Activated naive CD8-positive, alpha-beta T cell (primary cell): ENCODE results near the gene MAPK4.

Experiments used
- H3K27ac Mint-ChIP-seq: one replicate; pipeline ENCODE4 v1.8.0; 2021; ENCODE audit warnings: mixed read lengths
- H3K27me3 Mint-ChIP-seq: one replicate; pipeline ENCODE4 v1.8.0; 2021; ENCODE audit warnings: mixed read lengths
- H3K36me3 Mint-ChIP-seq: one replicate; pipeline ENCODE4 v1.8.0; 2021; ENCODE audit warnings: mixed read lengths
- H3K4me1 Mint-ChIP-seq: one replicate; pipeline ENCODE4 v1.8.0; 2021; ENCODE audit warnings: low read depth, mixed read lengths
- H3K4me3 Mint-ChIP-seq: one replicate; pipeline ENCODE4 v1.8.0; 2021; ENCODE audit warnings: mild to moderate bottlenecking, mixed read lengths
- H3K9me3 Mint-ChIP-seq: one replicate; pipeline ENCODE4 v1.8.0; 2021; ENCODE audit warnings: low read depth, mixed read lengths

MAPK4 gene

DNA sequence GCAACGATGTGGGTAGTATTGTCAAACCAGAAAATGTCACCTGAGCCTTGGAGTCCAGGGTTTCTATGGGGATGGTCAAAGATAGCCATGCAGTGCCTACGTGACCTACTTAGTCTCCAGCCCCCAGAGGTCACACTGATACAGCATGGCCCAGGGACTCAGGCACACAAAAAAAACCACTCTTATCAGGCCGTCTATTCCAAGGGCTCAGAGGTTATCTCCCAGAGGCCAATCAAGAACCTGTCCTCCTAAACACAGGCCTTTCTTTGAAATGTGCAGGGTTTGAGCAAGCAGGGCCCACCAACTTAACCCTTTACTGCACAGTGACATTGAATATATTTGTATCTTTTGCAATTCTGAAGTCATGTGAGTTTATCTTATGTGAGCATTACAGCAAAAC is 177.2 kb downstream of the MAPK4 start:
- Mint-ChIP-seq H3K4me1 (no peaks in the 10 kb centered on the region), H3K4me3 (no peak overlapping the region), H3K27ac (no peak overlapping the region), H3K9me3 (no peaks in the 10 kb centered on the region), H3K36me3 (no peaks in the 10 kb centered on the region), H3K27me3 (peaks cover 2% of the 10 kb centered on the region)

DNA sequence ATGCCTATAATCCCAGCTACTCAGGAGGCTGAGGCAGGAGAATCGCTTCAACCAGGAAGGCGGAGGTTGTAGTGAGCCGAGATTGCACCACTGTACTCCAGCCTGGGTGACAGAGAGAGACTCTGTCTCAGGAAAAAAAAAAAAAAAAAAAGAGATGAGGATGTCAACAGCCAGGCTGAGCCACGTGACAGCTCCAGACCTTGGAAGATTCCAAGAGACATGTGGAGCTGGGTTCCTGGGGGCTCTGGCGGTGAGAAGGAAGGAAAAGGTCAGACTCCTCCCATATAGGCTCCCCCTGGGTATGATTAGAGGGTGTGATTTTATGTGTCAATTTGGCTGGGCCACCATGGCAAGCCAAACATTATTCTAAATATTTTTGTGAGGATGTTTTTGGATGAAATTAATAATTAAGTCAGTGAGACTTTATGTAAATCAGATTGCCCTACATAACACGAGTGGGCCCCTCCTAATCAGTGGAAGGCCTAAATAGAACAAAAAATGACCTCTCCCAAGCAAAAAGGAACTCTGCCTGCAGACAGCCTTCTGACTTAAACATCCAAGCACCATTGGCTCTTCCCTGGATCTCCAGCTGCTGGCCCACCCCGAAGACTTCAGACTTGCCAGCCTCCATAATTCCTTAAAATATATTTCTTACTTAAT is 178.3 kb downstream of the MAPK4 start:
- no peak overlapping the region for H3K4me3 Mint-ChIP-seq
- peaks cover 2% of the 10 kb centered on the region for H3K27me3 Mint-ChIP-seq
- H3K4me1 Mint-ChIP-seq: no peaks in the 10 kb centered on the region

DNA sequence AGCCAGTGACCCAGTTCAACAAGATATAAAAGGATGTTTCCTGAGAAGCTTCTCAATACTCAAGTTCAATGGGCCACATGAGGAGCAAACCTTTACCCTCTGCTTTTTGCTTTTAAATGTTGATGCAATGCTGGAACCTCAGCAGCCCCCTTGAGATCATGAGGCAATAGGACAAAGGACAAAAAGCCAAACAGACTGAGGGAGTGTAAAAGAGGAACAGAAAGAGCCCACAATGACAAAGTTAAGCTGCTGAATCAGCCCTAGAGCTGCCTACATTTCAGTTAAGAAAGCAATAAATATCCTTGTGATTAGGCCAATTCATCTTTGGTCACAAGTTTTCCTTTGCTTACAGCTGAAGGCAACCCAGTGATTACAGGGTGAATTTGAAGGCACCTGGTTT is 183.1 kb downstream of the MAPK4 start:
- H3K36me3 Mint-ChIP-seq: no peaks in the 10 kb centered on the region
- peaks cover 3% of the 10 kb centered on the region for H3K27me3 Mint-ChIP-seq
- no peak overlapping the region for H3K27ac Mint-ChIP-seq

More for the DNA sequence above, 178.3 kb downstream of the MAPK4 start:
- no peaks in the 10 kb centered on the region for H3K9me3 Mint-ChIP-seq
- no peak overlapping the region for H3K27ac Mint-ChIP-seq
- H3K36me3 Mint-ChIP-seq: no peaks in the 10 kb centered on the region

DNA sequence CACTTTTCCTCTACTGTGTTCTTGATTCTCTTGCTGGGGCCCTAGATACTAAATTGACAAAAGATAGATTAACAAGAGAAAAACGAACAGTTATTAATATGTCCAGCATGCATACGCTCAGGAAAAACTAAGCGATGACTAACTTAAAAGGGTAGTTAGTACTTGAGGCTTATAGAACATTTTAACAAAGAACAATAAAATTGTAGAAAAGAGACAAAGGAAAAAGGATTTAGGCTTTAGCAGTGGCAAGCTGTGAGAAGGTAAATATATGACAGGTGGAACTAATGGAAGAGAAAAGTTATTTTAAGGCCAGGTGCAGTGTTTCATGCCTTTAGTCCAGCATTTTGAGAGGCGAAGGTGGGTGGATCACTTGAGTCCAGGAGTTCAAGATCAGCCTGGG is 184.4 kb downstream of the MAPK4 start:
- Mint-ChIP-seq H3K4me1 (no peaks in the 10 kb centered on the region), H3K27ac (no peak overlapping the region), H3K36me3 (no peaks in the 10 kb centered on the region), H3K4me3 (no peak overlapping the region), H3K9me3 (no peaks in the 10 kb centered on the region), H3K27me3 (peaks cover 3% of the 10 kb centered on the region)

More for the DNA sequence above, 183.1 kb downstream of the MAPK4 start:
- no peaks in the 10 kb centered on the region for H3K4me1 Mint-ChIP-seq
- H3K4me3 Mint-ChIP-seq: no peak overlapping the region
- no peaks in the 10 kb centered on the region for H3K9me3 Mint-ChIP-seq

DNA sequence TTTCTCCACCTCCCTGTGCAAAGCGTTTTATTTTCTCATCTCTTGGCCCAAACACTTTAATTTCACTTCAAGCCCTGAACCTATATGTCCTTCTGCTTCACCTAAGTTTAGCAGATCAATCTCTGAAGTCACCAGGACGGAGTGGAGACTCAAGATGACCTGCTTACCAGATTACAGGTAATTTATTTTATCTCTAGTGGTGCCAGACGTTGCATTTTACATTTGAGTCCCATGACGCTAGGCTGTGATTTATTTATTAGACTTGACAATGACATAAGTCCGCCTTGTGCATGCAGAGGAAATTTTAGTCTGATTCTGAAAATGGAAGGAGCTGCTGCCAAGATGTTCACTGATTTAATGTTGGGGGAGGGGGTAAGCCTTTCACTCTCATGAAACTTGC is 186.1 kb downstream of the MAPK4 start:
- H3K27ac Mint-ChIP-seq: no peak overlapping the region
- H3K27me3 Mint-ChIP-seq: peaks cover 9% of the 10 kb centered on the region
- H3K36me3 Mint-ChIP-seq: no peaks in the 10 kb centered on the region
- H3K4me3 Mint-ChIP-seq: no peak overlapping the region
- H3K9me3 Mint-ChIP-seq: no peaks in the 10 kb centered on the region
- no peaks in the 10 kb centered on the region for H3K4me1 Mint-ChIP-seq

DNA sequence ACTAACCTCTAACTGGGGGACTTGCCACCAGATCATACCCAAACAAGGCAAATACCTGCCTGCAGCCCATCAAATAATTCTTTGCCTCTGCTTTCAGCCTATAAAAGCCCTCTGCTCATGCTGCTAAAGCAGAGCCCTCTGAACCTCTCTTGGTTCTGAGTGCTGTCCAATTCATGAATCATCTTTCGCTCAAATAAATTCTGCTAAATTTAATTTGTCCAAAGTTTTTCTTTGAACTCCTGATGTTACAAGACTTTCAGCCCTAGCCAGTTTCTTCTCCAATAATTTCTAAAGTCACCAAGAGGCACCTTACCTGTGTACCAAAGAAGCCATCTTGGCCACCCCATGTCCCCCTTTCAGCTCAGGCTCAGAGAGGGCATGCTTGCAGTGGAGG is 188.0 kb downstream of the MAPK4 start:
- Mint-ChIP-seq H3K4me3 (no peak overlapping the region), H3K27ac (no peak overlapping the region), H3K9me3 (no peaks in the 10 kb centered on the region)

DNA sequence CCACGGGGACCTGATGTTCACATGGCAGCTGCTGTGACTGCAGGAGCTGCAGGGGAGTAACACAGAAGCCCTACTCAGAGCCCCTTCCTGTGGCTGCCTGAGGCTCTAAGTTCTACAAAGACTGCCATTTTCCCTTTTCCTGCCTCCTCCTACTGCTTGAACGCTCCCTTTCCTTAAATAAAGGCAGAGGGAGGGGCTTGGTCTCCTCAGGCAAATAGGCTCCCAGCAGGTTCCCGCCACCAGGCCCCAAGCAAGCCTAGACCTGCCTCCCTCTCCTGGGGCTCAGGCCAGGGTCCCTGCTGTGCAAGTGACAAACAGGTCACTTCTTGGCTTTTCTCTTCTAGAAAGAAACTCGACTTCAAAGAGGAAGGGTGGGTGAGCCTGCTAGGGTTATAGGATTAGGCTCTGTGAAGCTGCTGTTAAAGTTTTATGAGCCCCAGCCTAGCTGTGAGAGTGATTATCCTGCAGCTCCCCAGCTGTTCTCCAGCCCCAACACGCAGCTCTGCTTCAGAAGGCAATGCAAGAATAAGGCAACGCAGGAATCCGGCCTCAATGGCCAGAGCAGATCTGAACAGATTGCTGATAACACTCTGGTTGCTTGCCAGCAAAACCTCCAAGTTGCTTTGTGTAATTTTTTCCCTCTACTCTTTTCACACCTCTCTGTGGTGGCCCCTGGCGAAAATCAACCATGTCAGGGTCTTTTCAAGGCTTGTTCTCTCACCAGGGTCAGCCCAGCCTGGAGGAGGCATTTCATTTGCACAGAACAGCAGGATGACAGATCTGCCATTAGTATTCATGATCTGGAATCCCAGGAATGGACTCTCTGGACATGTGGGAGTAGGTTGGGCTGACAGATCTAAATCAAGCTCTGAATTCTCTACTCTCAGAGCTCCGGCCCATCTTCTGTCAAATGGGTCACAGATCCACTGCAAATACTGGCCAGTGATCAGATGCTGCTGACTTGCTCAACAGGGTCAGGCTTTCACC is 188.6 kb downstream of the MAPK4 start:
- Mint-ChIP-seq H3K4me1 (no peaks in the 10 kb centered on the region), H3K36me3 (no peaks in the 10 kb centered on the region), H3K4me3 (no peak overlapping the region), H3K9me3 (no peaks in the 10 kb centered on the region), H3K27me3 (peaks cover 16% of the 10 kb centered on the region), H3K27ac (no peak overlapping the region)

More for the DNA sequence above, 188.0 kb downstream of the MAPK4 start:
- Mint-ChIP-seq H3K4me1 (no peaks in the 10 kb centered on the region), H3K36me3 (no peaks in the 10 kb centered on the region), H3K27me3 (peaks cover 16% of the 10 kb centered on the region)

DNA sequence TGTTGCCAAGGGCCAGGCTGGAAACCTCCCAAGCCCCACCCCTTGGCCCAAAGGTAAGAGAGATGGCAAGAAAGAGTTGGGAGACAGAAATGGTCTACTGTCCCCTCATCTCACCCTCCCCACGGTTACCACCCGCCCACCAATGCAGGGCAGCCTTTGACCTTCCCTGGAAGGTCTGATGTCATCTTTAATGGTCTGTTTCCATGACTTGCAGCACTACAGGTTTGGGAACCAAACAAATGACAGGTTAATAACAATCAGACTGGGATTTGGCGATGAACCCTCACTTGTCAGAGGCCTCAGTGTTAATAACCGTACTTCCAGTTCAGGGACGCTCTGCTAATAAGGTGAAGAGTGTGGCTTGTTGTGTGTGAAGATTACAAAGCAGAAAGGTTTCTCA is 189.5 kb downstream of the MAPK4 start:
- H3K4me3 Mint-ChIP-seq: no peak overlapping the region
- H3K9me3 Mint-ChIP-seq: no peaks in the 10 kb centered on the region
- H3K27ac Mint-ChIP-seq: no peak overlapping the region
- peaks cover 16% of the 10 kb centered on the region for H3K27me3 Mint-ChIP-seq
- H3K4me1 Mint-ChIP-seq: no peaks in the 10 kb centered on the region
- H3K36me3 Mint-ChIP-seq: no peaks in the 10 kb centered on the region

DNA sequence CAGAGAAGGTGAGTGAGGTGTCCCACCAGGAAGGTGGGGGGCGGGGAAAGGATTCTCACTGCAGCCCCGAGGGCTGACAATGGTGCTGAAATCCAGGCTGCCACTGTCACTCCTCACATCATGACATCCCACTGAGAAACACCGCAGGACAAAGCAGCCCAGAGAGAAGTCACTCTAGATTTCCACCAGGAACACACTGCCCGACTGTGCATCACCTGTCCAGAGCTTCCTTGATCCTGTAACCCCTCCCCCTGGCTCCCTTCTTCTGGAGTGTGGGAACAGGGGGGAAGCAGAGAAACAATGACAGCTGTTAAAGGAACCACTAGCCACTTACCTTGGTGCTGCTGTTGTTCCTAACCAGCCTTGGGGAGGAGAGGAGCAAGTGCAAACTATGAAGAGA is 190.1 kb downstream of the MAPK4 start:
- Mint-ChIP-seq H3K4me3 (no peak overlapping the region), H3K4me1 (no peaks in the 10 kb centered on the region), H3K27ac (no peak overlapping the region), H3K27me3 (peaks cover 16% of the 10 kb centered on the region), H3K9me3 (no peaks in the 10 kb centered on the region), H3K36me3 (no peaks in the 10 kb centered on the region)

DNA sequence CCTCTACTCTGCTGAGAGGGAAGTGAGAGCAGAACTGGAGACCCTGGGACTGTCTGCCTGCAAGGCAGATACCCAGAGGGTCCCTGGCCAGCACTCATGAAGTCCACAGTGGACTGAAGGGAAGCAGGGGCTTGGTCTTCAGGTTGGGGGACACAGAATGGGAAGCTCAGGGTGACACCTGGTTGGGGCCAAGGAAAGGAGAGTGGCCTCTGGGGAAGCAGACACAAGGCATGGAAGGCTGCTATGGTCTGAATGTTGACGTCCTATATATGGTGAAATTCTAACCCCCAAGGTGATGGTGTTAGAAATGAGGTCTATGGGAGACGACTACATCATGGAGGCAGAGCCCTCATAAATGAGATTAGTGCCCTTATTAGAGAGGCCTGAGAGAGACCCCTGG is 190.7 kb downstream of the MAPK4 start:
- H3K36me3 Mint-ChIP-seq: no peaks in the 10 kb centered on the region
- no peak overlapping the region for H3K27ac Mint-ChIP-seq
- no peak overlapping the region for H3K4me3 Mint-ChIP-seq
- H3K4me1 Mint-ChIP-seq: no peaks in the 10 kb centered on the region
- H3K27me3 Mint-ChIP-seq: peaks cover 16% of the 10 kb centered on the region
- no peaks in the 10 kb centered on the region for H3K9me3 Mint-ChIP-seq

DNA sequence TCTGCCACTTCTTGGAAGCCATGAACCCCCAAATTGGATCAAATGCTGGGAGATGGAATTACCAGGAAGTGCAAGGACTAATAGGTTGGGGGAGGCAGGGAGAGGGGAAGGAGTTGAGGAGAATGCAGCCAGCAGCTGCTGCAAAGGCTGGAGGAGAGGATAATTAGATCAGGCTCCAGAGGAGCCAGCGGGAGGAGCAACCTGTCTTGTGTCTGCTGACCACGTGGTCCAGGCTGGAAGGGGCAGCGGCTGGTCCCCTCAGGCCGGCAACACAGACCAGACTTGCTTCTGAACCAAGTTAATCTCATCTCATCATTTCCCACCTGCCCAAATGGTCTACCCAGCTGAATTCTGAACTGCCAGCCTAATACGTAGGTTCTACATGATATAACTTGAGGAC is 191.6 kb downstream of the MAPK4 start:
- no peak overlapping the region for H3K27ac Mint-ChIP-seq
- no peaks in the 10 kb centered on the region for H3K4me1 Mint-ChIP-seq
- no peaks in the 10 kb centered on the region for H3K9me3 Mint-ChIP-seq
- no peaks in the 10 kb centered on the region for H3K36me3 Mint-ChIP-seq
- no peak overlapping the region for H3K4me3 Mint-ChIP-seq
- peaks cover 18% of the 10 kb centered on the region for H3K27me3 Mint-ChIP-seq

DNA sequence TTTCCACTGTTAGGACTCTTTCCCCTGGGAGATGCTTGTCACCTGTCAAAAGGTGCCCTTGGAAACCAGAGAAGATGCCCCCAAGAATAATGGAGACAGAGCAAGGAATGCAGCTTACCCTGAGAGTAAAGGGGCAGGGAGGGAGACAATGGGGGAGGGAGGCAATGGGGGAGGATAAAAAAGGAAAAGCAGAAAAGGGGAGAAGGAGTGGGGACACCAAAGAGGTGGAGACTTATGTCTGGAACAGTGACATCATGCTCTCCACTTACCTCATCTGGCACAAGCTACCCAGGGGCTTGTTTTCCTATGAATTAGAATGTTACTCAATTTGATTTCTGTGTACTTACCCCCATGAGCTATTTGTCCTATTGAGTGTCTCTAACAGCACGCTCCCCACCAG is 192.1 kb downstream of the MAPK4 start:
- Mint-ChIP-seq H3K27me3 (peaks cover 18% of the 10 kb centered on the region), H3K27ac (no peak overlapping the region), H3K4me1 (no peaks in the 10 kb centered on the region), H3K36me3 (no peaks in the 10 kb centered on the region), H3K4me3 (no peak overlapping the region), H3K9me3 (no peaks in the 10 kb centered on the region)

DNA sequence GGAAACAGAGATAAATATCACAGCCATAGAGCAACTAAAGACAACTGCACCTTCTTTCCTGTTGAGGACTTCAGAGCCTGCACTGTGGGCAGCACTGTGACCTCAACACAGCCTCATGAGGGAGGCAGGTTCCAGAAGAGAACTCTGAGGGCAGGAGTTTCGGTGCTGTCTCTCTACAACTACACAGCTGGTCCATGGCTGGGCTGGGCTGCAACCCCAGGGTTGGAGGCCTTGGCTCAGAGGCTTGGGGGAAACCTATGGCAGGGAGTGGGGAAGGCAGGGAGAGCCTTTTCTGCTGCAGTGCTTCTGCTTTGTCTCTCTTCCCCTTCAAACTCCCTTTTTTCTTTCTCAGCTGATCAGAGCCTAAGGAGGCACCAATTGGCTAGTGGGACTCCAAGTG is 193.4 kb downstream of the MAPK4 start:
- Mint-ChIP-seq H3K4me1 (no peaks in the 10 kb centered on the region), H3K4me3 (no peak overlapping the region), H3K36me3 (no peaks in the 10 kb centered on the region), H3K27ac (no peak overlapping the region), H3K9me3 (no peaks in the 10 kb centered on the region), H3K27me3 (peaks cover 20% of the 10 kb centered on the region)

DNA sequence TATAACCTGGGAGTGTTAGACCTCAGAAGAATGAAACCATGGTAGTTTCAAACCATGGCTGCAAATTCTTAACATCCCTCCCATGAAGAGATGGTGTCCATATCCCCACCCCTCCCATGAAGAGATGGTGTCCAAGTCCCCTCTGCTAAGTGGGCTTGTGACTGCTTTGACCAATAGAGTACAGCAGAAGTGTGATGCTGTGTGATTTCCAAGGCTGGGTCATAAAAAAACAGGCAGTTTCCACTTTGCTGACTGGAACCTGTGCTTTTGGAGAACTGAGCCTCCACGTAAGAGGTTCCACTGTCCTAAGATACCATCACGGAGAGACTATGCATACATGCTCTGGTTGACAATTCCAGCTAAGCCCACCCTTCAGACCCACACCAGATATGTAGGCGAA is 194.4 kb downstream of the MAPK4 start:
- no peaks in the 10 kb centered on the region for H3K4me1 Mint-ChIP-seq
- H3K4me3 Mint-ChIP-seq: no peak overlapping the region
- H3K27me3 Mint-ChIP-seq: peaks cover 21% of the 10 kb centered on the region
- no peaks in the 10 kb centered on the region for H3K9me3 Mint-ChIP-seq
- no peak overlapping the region for H3K27ac Mint-ChIP-seq
- H3K36me3 Mint-ChIP-seq: no peaks in the 10 kb centered on the region

DNA sequence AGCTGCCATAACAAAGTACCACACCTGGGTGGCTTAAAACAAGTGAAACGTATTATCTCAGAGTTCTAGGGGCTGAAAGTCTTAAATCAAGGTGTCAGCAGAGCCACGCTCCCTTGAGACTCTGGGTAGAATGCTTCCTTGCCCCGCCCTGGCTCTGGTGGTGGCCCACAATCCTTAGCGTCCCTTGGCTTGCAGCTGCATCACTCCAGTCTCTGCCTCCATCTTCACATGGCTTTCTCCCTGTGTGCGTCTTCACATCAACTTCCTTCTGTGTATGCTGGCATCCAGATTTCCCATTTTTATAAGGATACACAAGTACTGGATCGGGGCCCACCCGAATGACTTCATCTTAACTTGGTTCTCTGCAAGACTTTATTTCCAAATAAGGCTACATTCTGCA is 197.5 kb downstream of the MAPK4 start:
- Mint-ChIP-seq H3K27me3 (peaks cover 8% of the 10 kb centered on the region), H3K36me3 (no peaks in the 10 kb centered on the region), H3K4me3 (no peak overlapping the region), H3K4me1 (no peaks in the 10 kb centered on the region), H3K27ac (no peak overlapping the region), H3K9me3 (no peaks in the 10 kb centered on the region)
